ENCODE data around the gene HTR3B.
A peak's percentile ranks its signal among the peaks of the same experiment; 100 is the strongest.
"Not testable (repeated sequence)": the region's sequence is repeated elsewhere in the genome, so short reads cannot be mapped to it uniquely, and the experiment has no call there.

Gene HTR3B

DNA sequence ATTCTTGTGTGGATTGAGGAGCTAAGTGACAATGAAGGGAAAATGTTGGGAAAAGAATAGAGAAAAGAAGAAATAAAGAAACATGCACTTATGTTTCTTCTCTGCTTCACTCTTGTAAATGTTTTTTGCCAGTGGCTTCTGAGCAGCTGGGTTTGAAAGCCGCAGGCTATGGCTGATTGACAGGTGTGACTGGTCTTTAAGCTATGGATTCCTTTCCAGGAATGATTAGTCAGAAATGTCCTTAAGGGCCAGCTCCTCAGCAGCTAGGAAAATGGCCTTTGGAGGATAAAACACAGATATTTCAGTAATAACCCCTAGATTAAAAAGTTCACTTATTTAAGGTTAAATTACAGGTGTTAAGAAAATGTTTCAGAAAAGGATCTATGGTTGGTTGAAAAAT lies 22.7 kb upstream of the HTR3B start:
- DNase-seq = no peak

GRCh38 chr11:113884361-113884836 lies 20.2 kb upstream of the HTR3B start:
- DNase-seq = peak in 2 of 56 donors; percentile 3 to 7

DNA sequence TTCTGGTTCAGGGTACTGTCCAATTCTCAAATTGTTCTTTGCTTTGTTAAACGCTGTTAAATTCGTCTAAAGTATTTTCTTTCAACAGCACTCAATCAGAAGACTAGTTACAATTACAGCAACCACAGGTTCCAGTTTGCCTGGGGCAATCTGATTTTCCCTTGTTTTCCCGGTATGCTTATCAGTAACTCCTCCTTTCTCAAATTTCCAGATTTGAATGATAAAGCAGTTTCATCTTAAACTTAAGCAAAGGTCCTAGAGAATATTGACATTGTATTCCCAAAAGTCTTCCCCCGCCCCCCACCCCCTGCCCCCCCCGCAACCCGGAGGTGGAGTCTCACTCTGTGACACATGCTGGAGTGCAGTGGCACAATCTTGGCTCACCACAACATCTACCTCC lies 18.7 kb upstream of the HTR3B start:
- DNase-seq = no peak

- DNase-seq = no peak
These were observed 15.7 kb upstream of the HTR3B start for GRCh38 chr11:113888848-113889247.

DNA sequence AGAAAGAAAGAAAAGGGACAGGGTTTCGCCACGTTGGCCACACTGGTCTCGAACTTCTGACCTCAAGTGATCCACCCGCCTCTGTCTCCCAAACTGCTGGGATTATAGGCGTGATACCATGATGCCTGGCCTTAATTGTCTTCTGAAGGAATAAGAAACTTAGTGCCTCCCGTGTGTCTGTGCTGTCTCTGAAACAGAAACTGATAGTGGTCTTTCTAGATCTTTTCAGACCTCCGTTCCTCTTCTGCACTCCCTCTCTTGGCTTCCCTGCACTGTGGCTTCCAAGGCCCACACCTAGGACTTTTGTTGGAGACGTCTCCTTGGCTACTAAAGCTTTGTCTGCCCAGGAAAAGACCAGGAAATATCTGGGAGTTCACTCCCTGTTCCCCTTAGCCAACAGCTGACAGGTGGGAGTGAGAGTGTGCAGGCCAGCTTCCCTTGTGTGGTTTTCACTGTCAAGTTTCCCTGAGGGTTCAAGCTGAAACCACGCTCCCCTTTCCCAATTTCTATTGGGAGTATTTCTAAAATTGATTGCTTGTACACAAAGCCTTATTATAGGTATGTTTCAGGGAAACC lies 10.1 kb upstream of the HTR3B start:
- DNase-seq = no peak

DNA sequence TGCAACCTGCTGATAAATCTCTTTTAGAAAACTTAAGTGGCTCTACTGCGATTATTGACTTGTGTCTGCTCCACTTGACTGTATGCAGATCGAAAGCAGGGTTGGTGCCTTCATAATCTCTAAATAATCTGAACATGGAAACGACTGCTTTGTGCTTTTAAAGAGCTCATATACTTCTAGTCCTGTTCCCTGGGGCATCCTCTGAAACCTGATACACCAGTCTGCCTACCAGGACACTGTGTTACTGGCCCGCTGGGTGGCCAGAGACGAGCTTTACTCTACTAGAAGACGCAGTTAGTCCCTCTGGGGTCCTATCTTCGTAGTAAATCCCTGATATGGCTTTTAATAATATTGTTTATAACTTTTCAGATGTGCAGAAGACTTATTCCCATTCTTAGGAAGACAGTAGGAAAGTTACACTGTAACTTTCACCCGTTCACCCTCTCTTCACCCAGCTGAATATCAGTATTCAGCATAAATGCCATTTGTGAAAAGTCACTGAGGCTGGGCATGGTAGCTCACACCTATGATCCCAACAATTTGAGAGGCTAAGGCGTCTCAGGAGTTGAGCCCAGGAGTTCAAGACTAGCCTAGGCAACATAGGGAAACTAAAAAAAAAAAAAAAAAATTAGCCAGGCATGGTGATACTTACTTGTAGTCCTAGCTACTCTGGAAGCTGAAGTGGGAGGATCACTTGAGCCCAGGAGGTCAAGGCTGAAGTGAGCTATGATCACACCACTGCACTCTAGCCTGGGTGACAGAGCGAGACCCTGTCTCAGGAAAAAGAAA lies 9.0 kb upstream of the HTR3B start:
- DNase-seq = no peak

DNA sequence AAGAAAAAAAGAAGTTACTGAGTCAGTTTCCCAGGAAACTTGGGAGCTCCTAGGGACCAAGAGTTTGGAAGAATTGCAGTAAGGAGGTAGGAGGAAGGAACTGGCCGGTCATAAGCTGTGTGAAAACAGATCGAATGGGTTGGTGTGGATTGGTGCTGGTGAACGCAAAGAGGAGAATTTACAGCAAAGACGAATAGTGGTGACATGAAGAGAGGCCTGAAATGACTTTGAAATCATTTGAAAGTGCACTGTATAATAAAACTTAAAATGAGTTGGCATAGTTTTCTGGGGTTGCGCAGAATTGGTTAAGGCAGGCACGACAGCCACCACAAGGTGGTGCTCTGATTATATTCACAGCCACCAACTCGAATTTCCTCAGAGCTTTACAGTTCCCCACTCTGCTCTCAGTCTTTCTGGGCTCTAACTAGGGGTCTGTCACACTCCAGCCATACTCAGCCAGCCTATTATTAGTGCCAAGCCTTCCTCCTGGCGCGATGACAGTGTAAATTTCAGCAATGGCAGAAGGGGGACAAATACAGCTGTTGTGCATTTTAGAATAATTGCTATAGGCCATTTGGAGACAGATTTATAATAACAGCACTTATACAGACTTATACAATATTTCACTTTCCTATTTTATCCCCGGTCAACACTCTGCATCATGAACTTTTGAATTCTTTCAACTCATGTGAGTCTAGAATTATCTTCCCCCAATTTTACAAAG lies 8.3 kb upstream of the HTR3B start:
- peak in 25 of 56 donors; percentile 1 to 55 (median 8) for DNase-seq

DNA sequence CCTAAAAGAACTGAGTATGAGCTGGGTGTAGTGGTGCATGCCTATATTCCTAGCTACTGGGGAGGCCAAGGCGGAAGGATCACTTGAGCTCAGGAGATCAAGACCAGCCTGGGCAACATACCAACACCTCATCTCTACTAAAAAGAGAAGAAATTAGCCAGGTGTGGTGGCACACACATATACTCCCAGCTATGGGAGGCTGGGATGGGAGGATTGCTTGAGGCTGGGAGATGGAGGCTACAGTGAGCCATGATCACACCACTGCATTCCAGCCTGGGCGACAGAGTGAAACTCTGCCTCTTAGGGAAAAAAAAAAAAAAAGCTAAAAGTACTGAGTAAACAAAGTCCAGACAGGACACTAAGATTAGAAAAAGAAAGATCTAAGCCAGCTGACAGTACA lies 3.5 kb upstream of the HTR3B start:
- no peak for DNase-seq

GRCh38 chr11:113906038-113906437 lies 1.4 kb downstream of the HTR3B start:
- no peak for DNase-seq

DNA sequence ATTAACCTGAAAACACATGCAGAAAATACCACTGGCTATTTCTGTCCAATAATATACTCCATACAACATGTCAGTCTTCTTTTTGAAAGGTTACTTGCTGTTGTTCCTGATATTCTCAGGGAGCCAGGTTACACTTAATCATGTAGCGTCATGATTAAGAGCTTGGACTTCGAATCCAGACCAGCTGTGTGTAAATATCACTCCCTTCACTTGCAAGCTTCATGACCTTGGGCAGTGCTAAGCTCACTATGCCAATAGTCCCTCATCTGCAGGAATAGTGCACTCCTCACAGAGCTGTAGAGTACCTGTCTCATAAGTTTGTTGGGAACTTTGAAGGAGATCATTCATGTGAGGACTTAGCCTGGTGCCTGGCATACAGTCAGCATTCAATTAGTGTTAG lies 1.9 kb downstream of the HTR3B start:
- no peak for DNase-seq

DNA sequence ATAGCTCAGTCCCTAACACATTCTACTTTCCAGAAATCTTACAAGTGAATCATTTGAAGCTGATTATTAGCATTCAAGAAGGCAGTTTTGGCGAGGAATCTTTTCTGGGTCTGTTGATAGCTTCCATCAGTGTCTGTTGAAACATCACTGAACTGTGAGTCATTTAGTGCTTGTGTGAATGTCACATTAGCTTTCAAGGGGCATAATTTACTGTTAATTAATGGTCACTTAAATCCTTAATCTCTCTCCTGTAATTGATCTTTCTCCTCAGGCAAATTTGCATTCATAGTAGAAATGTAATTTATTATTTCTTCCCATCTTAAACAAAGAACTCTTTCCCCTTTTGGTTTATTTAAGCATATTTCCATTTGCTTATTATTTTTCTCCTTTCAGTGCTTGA lies 2.6 kb downstream of the HTR3B start:
- no peak for DNase-seq

DNA sequence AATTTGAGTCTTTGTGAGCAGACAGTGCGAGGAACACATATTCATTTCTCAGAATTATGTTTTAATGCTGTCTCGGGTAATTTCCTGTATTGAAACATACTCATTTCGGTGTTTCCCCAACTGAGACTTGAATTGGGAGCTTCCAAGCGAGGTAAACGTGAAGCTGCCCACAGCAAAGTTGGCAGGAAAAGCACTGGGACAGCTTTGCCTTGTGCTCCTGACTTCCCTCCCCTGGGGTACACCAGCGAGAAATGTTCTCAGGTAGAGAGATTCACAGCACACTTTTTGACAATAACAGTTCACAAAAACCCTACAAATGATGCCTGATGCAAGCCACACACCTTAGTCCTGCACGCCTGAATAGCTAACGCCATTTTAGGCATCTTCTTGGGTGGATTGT lies 3.1 kb downstream of the HTR3B start:
- DNase-seq = no peak

- DNase-seq = no peak
These were observed 3.5 kb downstream of the HTR3B start for GRCh38 chr11:113908098-113908497.

GRCh38 chr11:113911491-113911890 lies 6.9 kb downstream of the HTR3B start:
- DNase-seq = not testable (repeated sequence)

DNA sequence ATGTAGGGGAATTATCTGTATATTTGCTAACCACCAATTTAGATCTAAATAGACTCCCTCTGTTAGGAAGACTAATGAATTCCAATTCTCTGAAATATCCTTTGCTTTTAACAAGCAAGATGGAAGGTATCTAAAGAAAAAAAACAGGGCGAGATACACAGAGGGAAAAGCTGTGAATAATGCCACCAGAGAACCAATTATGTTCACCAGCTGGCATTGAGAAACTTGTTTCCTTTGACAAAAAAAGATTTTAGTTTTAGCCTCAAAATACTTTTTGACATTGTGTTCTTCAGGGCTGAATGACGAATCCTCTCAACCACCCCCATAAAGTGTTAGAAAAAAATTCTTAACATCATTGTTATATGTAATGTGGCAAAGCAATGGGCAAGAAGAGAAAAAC lies 19.0 kb downstream of the HTR3B start:
- no peak for DNase-seq

- no peak for DNase-seq
These were observed 21.9 kb downstream of the HTR3B start for GRCh38 chr11:113926273-113927197.

GRCh38 chr11:113928311-113928710 lies 23.7 kb downstream of the HTR3B start:
- DNase-seq = no peak

DNA sequence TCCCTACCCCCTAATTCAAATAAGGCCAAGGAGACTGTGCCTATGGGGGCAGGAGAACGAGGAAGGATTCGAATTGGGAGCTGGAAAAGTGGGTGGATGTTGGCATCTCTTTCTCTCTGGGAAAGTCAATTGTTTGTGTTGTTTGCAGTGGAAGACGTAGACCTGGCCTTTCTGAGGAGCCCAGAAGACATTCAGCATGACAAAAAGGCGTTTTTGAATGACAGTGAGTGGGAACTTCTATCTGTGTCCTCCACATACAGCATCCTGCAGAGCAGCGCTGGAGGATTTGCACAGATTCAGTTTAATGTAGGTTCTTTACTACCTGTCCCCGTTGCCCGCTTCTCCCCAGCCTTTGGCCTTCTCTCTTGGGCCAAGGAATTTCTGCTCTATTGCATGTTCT lies 28.2 kb downstream of the HTR3B start:
- no peak for DNase-seq

- not testable (repeated sequence) for DNase-seq
These were observed 29.6 kb downstream of the HTR3B start for GRCh38 chr11:113934193-113934592.

- DNase-seq = no peak
These were observed 30.2 kb downstream of the HTR3B start for GRCh38 chr11:113934761-113935160.

GRCh38 chr11:113935858-113936257 lies 31.3 kb downstream of the HTR3B start:
- DNase-seq = no peak
